Measurements from ENCODE around the gene MTG1. TPM values are rescaled to one million over a fixed set of nuclear protein-coding genes. Genes with fewer than 3 reads are reported as not detected.
"Not testable (repeated sequence)": the region's sequence is repeated elsewhere in the genome, so short reads cannot be mapped to it uniquely, and the experiment has no call there.

Gene MTG1
- total RNA-seq, 1 donor from 2014 or later = 14.7 TPM

- ATAC-seq (ENCODE audit: poor library complexity) = no peak
- peak; percentile 26 for DNase-seq
- intact Hi-C loops (cut with DNase I) = no loop called here
Observed at GRCh38 chr10:133439517-133440461, 45.8 kb downstream of the MTG1 start.

- peak; percentile 24 for DNase-seq
- ATAC-seq (ENCODE audit: poor library complexity) = no peak
- intact Hi-C loops (cut with DNase I) = no loop called here
Observed at GRCh38 chr10:133440633-133441285, 46.8 kb downstream of the MTG1 start.

- ATAC-seq (ENCODE audit: poor library complexity); intact Hi-C loops (cut with DNase I): not testable (repeated sequence)
- peak; percentile 31 for DNase-seq
Observed at GRCh38 chr10:133441356-133441755, 47.4 kb downstream of the MTG1 start.

GRCh38 chr10:133441780-133442179 lies 47.8 kb downstream of the MTG1 start:
- no peak for ATAC-seq (ENCODE audit: poor library complexity)
- intact Hi-C loops (cut with DNase I) = no loop called here
- peak; percentile 26 for DNase-seq

- peak; percentile 41 for DNase-seq
- intact Hi-C loops (cut with DNase I) = no loop called here
- no peak for ATAC-seq (ENCODE audit: poor library complexity)
Observed at GRCh38 chr10:133442191-133442966, 48.4 kb downstream of the MTG1 start.

GRCh38 chr10:133442967-133443924 lies 49.3 kb downstream of the MTG1 start:
- ATAC-seq (ENCODE audit: poor library complexity) = no peak
- intact Hi-C loops (cut with DNase I) = no loop called here
- DNase-seq = peak; percentile 30

- DNase-seq (peak; percentile 21), ATAC-seq (ENCODE audit: poor library complexity) (no peak)
- intact Hi-C loops (cut with DNase I) = no loop called here
Observed at GRCh38 chr10:133444342-133445267, 50.6 kb downstream of the MTG1 start.

DNA sequence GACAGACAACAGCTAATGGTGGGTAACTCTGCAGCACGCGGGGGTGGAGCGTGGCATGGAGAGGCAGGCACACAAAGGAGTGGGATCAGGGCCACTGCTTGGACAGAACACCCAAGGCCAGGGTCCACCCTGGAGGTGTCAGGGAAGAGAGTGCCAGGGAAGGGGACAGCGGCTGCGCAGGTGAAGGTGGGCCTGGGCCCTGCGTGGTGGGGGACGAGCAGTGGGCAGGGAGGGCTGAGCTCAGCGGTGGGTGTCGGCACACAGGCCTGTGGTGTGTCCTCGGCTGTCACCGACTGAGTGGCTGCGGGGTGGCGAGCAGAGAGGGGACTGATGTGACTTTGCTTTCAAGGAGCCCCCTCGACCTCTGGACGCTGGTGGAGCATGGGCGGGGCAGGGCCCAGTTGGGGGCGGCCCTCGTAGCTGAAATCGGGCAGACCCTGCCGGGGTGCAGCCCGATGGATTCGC lies 51.3 kb downstream of the MTG1 start:
- DNase-seq = peak; percentile 10
- no peak for ATAC-seq (ENCODE audit: poor library complexity)
- intact Hi-C loops (cut with DNase I) = no loop called here

- intact Hi-C loops (cut with DNase I) = no loop called here
- no peak for ATAC-seq (ENCODE audit: poor library complexity)
- peak; percentile 17 for DNase-seq
Observed at GRCh38 chr10:133445751-133446708, 52.1 kb downstream of the MTG1 start.

- intact Hi-C loops (cut with DNase I) = no loop called here
- DNase-seq = no peak
- no peak for ATAC-seq (ENCODE audit: poor library complexity)
Observed at GRCh38 chr10:133446979-133447378, 53.0 kb downstream of the MTG1 start.

DNA sequence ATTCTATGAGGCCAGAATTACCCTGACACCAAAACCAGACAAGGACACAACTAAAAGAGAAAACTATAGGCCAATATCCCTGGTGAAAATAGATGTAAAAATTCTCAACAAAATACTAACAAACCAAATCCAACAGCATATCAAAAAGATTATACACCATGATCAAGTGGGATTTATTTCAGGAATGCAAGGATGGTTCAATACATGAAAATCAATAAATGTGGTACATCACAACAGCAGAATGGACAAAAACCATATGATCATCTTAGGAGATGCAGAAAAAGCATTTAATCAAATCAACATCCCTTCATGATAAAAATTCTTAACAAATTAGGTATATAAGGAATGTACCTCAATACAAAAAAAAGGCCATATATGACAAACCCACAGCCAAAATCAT lies 54.2 kb downstream of the MTG1 start:
- intact Hi-C loops (cut with DNase I) = no loop called here
- no peak for ATAC-seq (ENCODE audit: poor library complexity)
- no peak for DNase-seq

DNA sequence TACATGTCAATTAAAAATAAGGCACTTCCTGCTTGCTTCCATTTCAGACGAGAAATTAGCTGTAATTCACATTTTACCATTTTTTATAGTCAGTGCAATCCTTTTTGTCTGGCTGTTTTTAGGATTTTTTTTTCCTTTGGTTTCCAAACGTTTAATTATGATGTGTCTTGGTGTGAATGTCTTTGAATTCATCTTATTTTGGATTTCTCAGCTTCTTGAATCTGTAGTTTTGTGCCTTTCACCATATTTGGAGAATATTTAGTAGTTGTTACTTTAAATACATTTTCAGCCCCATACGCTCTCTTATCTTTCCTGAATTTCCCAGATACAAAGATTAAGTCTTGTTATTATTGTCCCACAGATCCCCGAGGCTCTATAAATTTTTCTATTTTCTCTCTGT lies 57.4 kb downstream of the MTG1 start:
- intact Hi-C loops (cut with DNase I) = no loop called here
- DNase-seq (no peak), ATAC-seq (ENCODE audit: poor library complexity) (no peak)

GRCh38 chr10:133452453-133452852 lies 58.5 kb downstream of the MTG1 start:
- ATAC-seq (ENCODE audit: poor library complexity) (no peak), DNase-seq (no peak)
- intact Hi-C loops (cut with DNase I) = no loop called here

GRCh38 chr10:133453516-133454203 lies 59.7 kb downstream of the MTG1 start, which contains the start of gene SCART1:
Gene SCART1 (plus strand): TSS chr10:133453945. CDS start chr10:133453998, 53 bp downstream.
- DNase-seq (no peak), ATAC-seq (ENCODE audit: poor library complexity) (no peak)
- intact Hi-C loops (cut with DNase I) = no loop called here

- intact Hi-C loops (cut with DNase I) = no loop called here
- DNase-seq (no peak), ATAC-seq (ENCODE audit: poor library complexity) (no peak)
Observed at GRCh38 chr10:133454204-133454893, 60.4 kb downstream of the MTG1 start.

Data from Right ventricle myocardium superior (tissue), 1 donor.